Measurements from ENCODE around the gene C16orf74. TPM values are rescaled to one million over a fixed set of nuclear protein-coding genes. Genes with fewer than 3 reads are reported as not detected.

The C16orf74 gene
- total and polyA plus RNA-seq, 2 experiments from 2014 or later, result 3.8 to 7.0 TPM

DNA sequence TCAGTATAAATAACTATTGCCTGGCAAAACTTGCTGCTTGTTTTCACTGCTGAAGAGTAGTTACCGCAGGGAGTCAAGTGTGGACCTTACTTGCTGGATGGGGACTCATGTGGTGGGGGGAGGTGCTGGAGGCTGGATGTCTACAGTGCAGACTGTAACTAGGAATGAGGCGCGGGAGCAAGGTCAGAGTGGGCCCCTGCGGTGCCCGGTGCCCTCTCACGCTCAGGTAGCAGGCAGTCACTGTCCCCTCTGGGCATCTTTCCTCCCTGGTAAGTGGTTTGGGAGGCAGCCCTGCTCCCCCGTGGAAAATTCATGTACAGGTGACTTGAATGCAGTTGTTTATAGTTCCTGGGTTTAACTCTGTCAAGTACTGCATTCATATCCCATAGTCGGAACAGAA lies 43.8 kb upstream of the C16orf74 start:
- Histone ChIP-seq H3K9ac (no peak overlapping the region), H3F3A (ENCODE audit: insufficient read depth) (no peaks in the 10 kb centered on the region), H3K79me2 (ENCODE audit: insufficient read depth) (peaks cover 100% of the 10 kb centered on the region), H3K27ac (no peak overlapping the region), H3K9me3 (ENCODE audit: low read depth) (no peaks in the 10 kb centered on the region), H3K9me2 (ENCODE audit: insufficient read depth) (no peaks in the 10 kb centered on the region), H4K20me1 (ENCODE audit: insufficient read depth) (no peaks in the 10 kb centered on the region), H2AFZ (no peak overlapping the region), H3K4me3 (no peak overlapping the region), H3K4me1 (ENCODE audit: insufficient read depth) (peaks cover 8% of the 10 kb centered on the region; the same call in 1 of the 2 replicates), H3K36me3 (ENCODE audit: low read depth) (peaks cover 4% of the 10 kb centered on the region; the same call in 1 of the 2 replicates), H3K27me3 (replicated peaks; ENCODE audit: insufficient read depth) (no peaks in the 10 kb centered on the region), H3K4me2 (ENCODE audit: unreplicated experiment) (no peak overlapping the region)
- TF ChIP-seq EZH2phosphoT487 (IDR thresholded peaks at IDR 0.05; ENCODE audit: insufficient read depth, low read depth), result no peak
- TF ChIP-seq EZH2 (IDR thresholded peaks at IDR 0.05; ENCODE audit: insufficient read depth, poor library complexity, severe bottlenecking), result no peak
- in situ Hi-C loops (cut with MboI), result no loop called here
- no peak for DNase-seq
- WGBS, 2 experiments (ENCODE audit: low coverage in 1 of 2, low lambda C conversion rate in 2 of 2, missing lambda C conversion rate in 2 of 2), result 90% methylated on average over 8 of the region's 8 CpGs

GRCh38 chr16:85793662-85794298 lies 42.9 kb upstream of the C16orf74 start:
- no peaks in the 10 kb centered on the region for H3K9me3 ChIP-seq (ENCODE audit: low read depth)
- no peaks in the 10 kb centered on the region for H3F3A ChIP-seq (ENCODE audit: insufficient read depth)
- no peak for DNase-seq
- H3K4me1 ChIP-seq (ENCODE audit: insufficient read depth), result peaks cover 8% of the 10 kb centered on the region; the same call in 1 of the 2 replicates
- no peak overlapping the region for H3K4me2 ChIP-seq (ENCODE audit: unreplicated experiment)
- H3K79me2 ChIP-seq (ENCODE audit: insufficient read depth), result peaks cover 100% of the 10 kb centered on the region
- no peak overlapping the region for H3K27ac ChIP-seq
- no peaks in the 10 kb centered on the region for H4K20me1 ChIP-seq (ENCODE audit: insufficient read depth)
- no peaks in the 10 kb centered on the region for H3K27me3 ChIP-seq (replicated peaks; ENCODE audit: insufficient read depth)
- 98 to 99% methylated on average over 5 of the region's 5 CpGs for WGBS, 2 experiments (ENCODE audit: low coverage in 1 of 2, low lambda C conversion rate in 2 of 2, missing lambda C conversion rate in 2 of 2)
- no peaks in the 10 kb centered on the region for H3K9me2 ChIP-seq (ENCODE audit: insufficient read depth)
- in situ Hi-C loops (cut with MboI), result no loop called here
- H3K36me3 ChIP-seq (ENCODE audit: low read depth), result peaks cover 4% of the 10 kb centered on the region; the same call in 1 of the 2 replicates
- no peak overlapping the region for H3K4me3 ChIP-seq
- H2AFZ ChIP-seq, result no peak overlapping the region
- no peak overlapping the region for H3K9ac ChIP-seq
- TF ChIP-seq EZH2 (IDR thresholded peaks at IDR 0.05; ENCODE audit: insufficient read depth, poor library complexity, severe bottlenecking), result no peak
- TF ChIP-seq EZH2phosphoT487 (IDR thresholded peaks at IDR 0.05; ENCODE audit: insufficient read depth, low read depth), result no peak

- H3K36me3 ChIP-seq (ENCODE audit: low read depth), result peaks cover 10% of the 10 kb centered on the region; the same call in 1 of the 2 replicates
- H3K4me2 ChIP-seq (ENCODE audit: unreplicated experiment), result no peak overlapping the region
- H3K9me2 ChIP-seq (ENCODE audit: insufficient read depth), result no peaks in the 10 kb centered on the region
- H3K9ac ChIP-seq, result no peak overlapping the region
- H3K4me1 ChIP-seq (ENCODE audit: insufficient read depth), result no peaks in the 10 kb centered on the region
- no peaks in the 10 kb centered on the region for H3K27me3 ChIP-seq (replicated peaks; ENCODE audit: insufficient read depth)
- no peak overlapping the region for H3K4me3 ChIP-seq
- H2AFZ ChIP-seq, result no peak overlapping the region
- DNase-seq, result no peak
- no peaks in the 10 kb centered on the region for H3K9me3 ChIP-seq (ENCODE audit: low read depth)
- WGBS, 2 experiments (ENCODE audit: low coverage in 1 of 2, low lambda C conversion rate in 2 of 2, missing lambda C conversion rate in 2 of 2), result 91 to 92% methylated on average over 6 of the region's 6 CpGs
- TF ChIP-seq EZH2phosphoT487 (IDR thresholded peaks at IDR 0.05; ENCODE audit: insufficient read depth, low read depth) (no peak), EZH2 (IDR thresholded peaks at IDR 0.05; ENCODE audit: insufficient read depth, poor library complexity, severe bottlenecking) (no peak)
- no peaks in the 10 kb centered on the region; the same call in 1 of the 2 replicates for H4K20me1 ChIP-seq (ENCODE audit: insufficient read depth)
- in situ Hi-C loops (cut with MboI), result no loop called here
- H3K79me2 ChIP-seq (ENCODE audit: insufficient read depth), result peaks cover 86% of the 10 kb centered on the region
- no peaks in the 10 kb centered on the region for H3F3A ChIP-seq (ENCODE audit: insufficient read depth)
- H3K27ac ChIP-seq, result no peak overlapping the region
Measured at GRCh38 chr16:85789773-85790172, 38.9 kb upstream of the C16orf74 start.

DNA sequence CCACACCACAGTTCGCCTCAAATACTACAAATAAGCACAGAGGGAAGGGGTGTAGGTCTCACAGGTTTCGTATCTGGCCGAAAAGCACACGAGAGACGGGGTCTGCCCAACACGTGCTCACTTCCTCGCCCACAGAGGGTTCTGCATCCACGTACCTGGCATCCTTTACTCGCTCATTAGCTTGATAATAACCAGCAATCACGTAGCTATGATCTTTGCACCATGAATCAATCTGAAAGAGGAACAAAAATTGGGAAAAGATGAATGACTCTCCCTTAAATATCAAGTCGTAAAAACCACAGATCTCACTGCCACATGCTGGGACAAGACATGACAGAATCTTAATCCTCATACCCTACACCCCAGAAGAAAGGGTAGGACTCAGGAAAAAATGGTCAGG lies 37.9 kb upstream of the C16orf74 start:
- no peaks in the 10 kb centered on the region for H3K27me3 ChIP-seq (replicated peaks; ENCODE audit: insufficient read depth)
- H3K79me2 ChIP-seq (ENCODE audit: insufficient read depth), result peaks cover 84% of the 10 kb centered on the region
- WGBS, 2 experiments (ENCODE audit: low coverage in 1 of 2, low lambda C conversion rate in 2 of 2, missing lambda C conversion rate in 2 of 2), result 96 to 97% methylated on average over 11 of the region's 11 CpGs
- H3K36me3 ChIP-seq (ENCODE audit: low read depth), result peaks cover 10% of the 10 kb centered on the region; the same call in 1 of the 2 replicates
- no peak overlapping the region for H3K4me2 ChIP-seq (ENCODE audit: unreplicated experiment)
- H3K27ac ChIP-seq, result no peak overlapping the region
- no peak for DNase-seq
- no peak overlapping the region for H3K9ac ChIP-seq
- no peaks in the 10 kb centered on the region for H3K9me2 ChIP-seq (ENCODE audit: insufficient read depth)
- TF ChIP-seq EZH2 (IDR thresholded peaks at IDR 0.05; ENCODE audit: insufficient read depth, poor library complexity, severe bottlenecking), result no peak
- no peak for TF ChIP-seq EZH2phosphoT487 (IDR thresholded peaks at IDR 0.05; ENCODE audit: insufficient read depth, low read depth)
- H3K4me3 ChIP-seq, result no peak overlapping the region
- in situ Hi-C loops (cut with MboI), result no loop called here
- no peaks in the 10 kb centered on the region for H3F3A ChIP-seq (ENCODE audit: insufficient read depth)
- no peaks in the 10 kb centered on the region for H3K9me3 ChIP-seq (ENCODE audit: low read depth)
- no peaks in the 10 kb centered on the region; the same call in 1 of the 2 replicates for H4K20me1 ChIP-seq (ENCODE audit: insufficient read depth)
- H3K4me1 ChIP-seq (ENCODE audit: insufficient read depth), result no peaks in the 10 kb centered on the region
- H2AFZ ChIP-seq, result no peak overlapping the region

Measured in GM23248 (cell line).